Kidney (tissue), 14 donors: ENCODE measurements around the gene PPP1CA. TPM values are rescaled to one million over a fixed set of nuclear protein-coding genes. Genes with fewer than 3 reads are reported as not detected.

Experiments used
- DNase-seq, 5 donors: peaks; one replicate each; pipeline ENCODE4 v3.0.0-alpha.2; 2013 to 2020
- FAIRE-seq: peaks from 2 replicates; lab custom pipeline; 2012; peaks lifted over from hg19 to GRCh38; lab: Jason Lieb, UNC
- H3K27ac ChIP-seq, 2 donors: one replicate each; pipeline ENCODE4 v1.7.0; 2013; ENCODE audit warnings: low read depth in 2 of 2, low read length in 2 of 2, inconsistent platforms in 1 of 2
- H3K27me3 ChIP-seq: one replicate; pipeline ENCODE4 v1.7.1; 2013; ENCODE audit warnings: low read length, inconsistent platforms; ENCODE audit not compliant: control insufficient read depth, insufficient read depth
- H3K36me3 ChIP-seq, 3 donors: one replicate each; pipeline versions ENCODE4 v1.7.0 to v1.7.1; 2013; ENCODE audit warnings: low read length in 3 of 3, control low read depth in 1 of 3, inconsistent platforms in 1 of 3; ENCODE audit not compliant: insufficient read depth in 3 of 3, control insufficient read depth in 2 of 3
- H3K4me1 ChIP-seq, 3 donors: one replicate each; pipeline versions ENCODE4 v1.7.0 to v1.7.1; 2013; ENCODE audit warnings: low read length in 3 of 3, inconsistent platforms in 1 of 3, low read depth in 1 of 3; ENCODE audit not compliant: control insufficient read depth in 2 of 3, insufficient read depth in 2 of 3
- H3K4me3 ChIP-seq, 3 donors: one replicate each; pipeline versions ENCODE4 v1.7.0 to v1.8.1; 2013; ENCODE audit warnings: low read length in 3 of 3, control low read depth in 1 of 3, inconsistent platforms in 1 of 3
- H3K9ac ChIP-seq, 3 donors: one replicate each; pipeline versions ENCODE4 v1.7.0 to v1.7.1; 2013; ENCODE audit warnings: low read length in 3 of 3, control low read depth in 1 of 3, inconsistent platforms in 1 of 3
- H3K9me3 ChIP-seq, 3 donors: one replicate each; pipeline versions ENCODE4 v1.7.0 to v1.7.1; 2013; ENCODE audit warnings: low read length in 3 of 3, control low read depth in 1 of 3, inconsistent platforms in 1 of 3; ENCODE audit not compliant: control insufficient read depth in 2 of 3, insufficient read depth in 1 of 3
- CTCF ChIP-seq: IDR thresholded peaks from 3 replicates; pipeline ENCODE4 v1.5.1; 2012; ENCODE audit warnings: mild to moderate bottlenecking, moderate library complexity, borderline replicate concordance; ENCODE audit not compliant: insufficient read depth; ENCODE audit errors: extremely low read depth
- intact Hi-C: fragments of 100-400 bp; cut with DNase I; formaldehyde crosslinking; loops from one replicate; pipeline ENCODE4 v1.11.1; 2022
- polyA plus RNA-seq: library from polyadenylated mRNA; stranded (reverse); fragments of 350-450 nt; fragmentation: Illumina TruSeq; extraction: RNeasy Lipid Tissue Mini Kit (QIAGEN cat#74804); gene quantifications from one replicate; pipeline ENCODE4 v1.2.3, GENCODE V29; 2014; ENCODE audit warnings: low read depth, low replicate concordance; ENCODE audit not compliant: insufficient read depth
- total RNA-seq: library from RNA; stranded (reverse); fragmentation: NEBNext Ultra II Directional; extraction: Animal tissue kit (Norgen Biotek cat#: 25700); gene quantifications from one replicate; pipeline ENCODE4 v1.2.1, GENCODE V29; 2021
- donor health status: control.
- donor health status: control.
- donor health status: control.
- donor health status: control.
- donor health status: control.
- donor health status: DM: yes; HTN: yes; CAD: no.
- donor health status: Normal renal cell carcinoma (clear cell type).

PPP1CA gene
- total and polyA plus RNA-seq, 2 donors from 2014 or later: 155 to 210 TPM

GRCh38 chr11:67442504-67443404 is 41.1 kb upstream of the PPP1CA start:
- Histone ChIP-seq H3K4me1 (peaks cover 0 to 16% (median 0%) of the 10 kb centered on the region in 3 donors), H3K36me3 (peaks cover 0 to 2% (median 0%) of the 10 kb centered on the region in 3 donors), H3K9me3 (no peaks in the 10 kb centered on the region), H3K27ac (peak overlapping the region; percentile 76 to 84), H3K4me3 (peak overlapping the region; percentile 51 to 79 (median 67)), H3K9ac (peak overlapping the region in 2 of 3 donors; percentile 73 to 89), H3K27me3 (no peaks in the 10 kb centered on the region)
- intact Hi-C loops: no loop called here
- FAIRE-seq: no peak
- TF ChIP-seq CTCF: no peak
- DNase-seq: no peak

DNA sequence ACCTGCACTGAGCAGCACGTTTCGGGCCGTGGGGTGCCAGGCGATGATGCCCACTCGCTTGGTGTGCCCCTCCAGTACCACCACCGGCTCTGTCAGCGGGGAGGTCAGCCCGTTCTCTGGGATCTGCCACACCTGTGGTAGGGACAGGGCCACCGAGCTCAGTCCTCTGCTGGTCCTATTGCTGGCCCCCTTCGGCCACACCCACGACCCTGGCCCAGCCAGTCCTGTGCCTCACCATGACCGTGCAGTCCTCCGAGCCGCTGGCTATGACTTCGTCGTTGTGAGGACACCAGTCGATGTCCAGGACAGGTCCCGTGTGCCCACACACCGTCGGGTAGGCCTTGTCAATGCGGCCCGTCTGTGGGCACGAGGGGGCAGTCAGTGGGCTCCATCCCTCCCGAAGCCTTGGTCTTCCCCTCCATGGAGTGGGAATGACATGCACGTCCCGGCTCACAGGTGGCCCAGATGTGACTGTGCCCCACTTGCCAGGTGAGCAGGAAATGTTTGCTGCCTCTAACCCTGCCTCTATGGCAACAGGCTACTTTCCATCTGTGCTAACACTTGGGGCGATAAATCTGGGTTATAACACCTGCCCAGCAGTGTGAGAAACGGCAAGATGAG is 40.2 kb upstream of the PPP1CA start:
- Histone ChIP-seq H3K36me3 (peaks cover 0 to 4% (median 0%) of the 10 kb centered on the region in 3 donors), H3K27me3 (no peaks in the 10 kb centered on the region), H3K9ac (no peak overlapping the region), H3K9me3 (no peaks in the 10 kb centered on the region), H3K4me1 (peaks cover 0 to 16% (median 0%) of the 10 kb centered on the region in 3 donors), H3K27ac (no peak overlapping the region), H3K4me3 (peak overlapping the region in 1 of 3 donors; percentile 7)
- TF ChIP-seq CTCF: no peak
- FAIRE-seq (no peak), DNase-seq (peak in 1 of 5 donors; percentile 80)
- intact Hi-C loops: no loop called here

- Histone ChIP-seq H3K9me3 (no peaks in the 10 kb centered on the region), H3K4me3 (no peak overlapping the region), H3K4me1 (peaks cover 0 to 16% (median 0%) of the 10 kb centered on the region in 3 donors), H3K27me3 (no peaks in the 10 kb centered on the region), H3K9ac (no peak overlapping the region), H3K36me3 (peaks cover 0 to 4% (median 0%) of the 10 kb centered on the region in 3 donors), H3K27ac (no peak overlapping the region)
- no peak for TF ChIP-seq CTCF
- intact Hi-C loops: no loop called here
- DNase-seq (peak in 1 of 5 donors; percentile 77), FAIRE-seq (no peak)
These were observed 39.5 kb upstream of the PPP1CA start for GRCh38 chr11:67441098-67441563.
